Measurements from ENCODE around the gene UPF3A. TPM values are rescaled to one million over a fixed set of nuclear protein-coding genes. Genes with fewer than 3 reads are reported as not detected.
A peak's percentile ranks its signal among the peaks of the same experiment; 100 is the strongest.

Gene UPF3A
- total and polyA plus RNA-seq, 9 of the 15 experiments (the other 6 are each of a cell fraction or from before 2014, with no cell fraction given), result 15.6 to 76.5 (median 40.9) TPM

DNA sequence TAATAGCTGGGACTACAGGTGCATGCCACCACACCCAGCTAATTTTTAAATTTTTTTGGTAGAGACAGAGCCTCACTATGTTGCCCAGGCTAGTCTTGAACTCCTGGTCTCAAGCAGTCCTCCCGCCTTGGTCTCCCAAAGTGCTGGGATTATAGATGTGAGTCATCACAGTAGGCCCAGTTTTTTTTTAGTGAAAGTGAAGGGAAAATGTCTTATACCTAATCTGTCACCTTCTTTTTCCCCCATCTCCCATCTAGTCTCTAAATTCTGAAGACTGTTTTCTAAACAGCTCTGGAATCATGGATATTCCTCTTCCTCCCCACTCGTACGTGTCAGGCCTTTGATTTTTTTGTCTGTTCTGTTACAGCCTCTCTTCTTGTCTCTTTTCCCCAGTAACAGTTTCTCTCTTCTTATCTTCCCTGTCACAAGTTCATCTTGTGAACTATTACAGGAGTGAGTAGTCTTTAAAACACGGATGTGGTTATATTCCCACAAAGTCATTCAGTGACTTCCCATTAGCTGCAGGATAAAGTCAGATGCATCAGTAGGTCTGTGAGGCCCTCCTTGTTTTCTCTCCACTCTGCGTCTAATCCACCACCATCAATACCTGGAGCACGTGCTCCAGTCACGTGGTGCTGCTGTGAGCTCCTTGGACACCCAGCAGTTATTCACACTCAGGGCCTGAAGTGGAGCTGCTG, 43.8 kb upstream of the UPF3A start (continued):
- TF ChIP-seq SP2 (IDR thresholded peaks at IDR 0.05; ENCODE audit: extremely low read depth, low read depth, low read length, poor library complexity, severe bottlenecking) (no peak), OTX1 (CRISPR knock-in tag; IDR thresholded peaks at IDR 0.05) (0 out of 2 replicates have a peak, but pooled peaks have one; percentile 25), ETS1 (conservative IDR thresholded peaks at IDR 0.05; ENCODE audit: control insufficient read depth, low read depth, low read length) (no peak), NUFIP1 (IDR thresholded peaks at IDR 0.05; ENCODE audit: partially characterized antibody) (no peak), HDAC8 (tag; IDR thresholded peaks at IDR 0.05) (no peak), ESRRB (CRISPR knock-in tag; IDR thresholded peaks at IDR 0.05; ENCODE audit: borderline replicate concordance) (no peak), ZNF445 (CRISPR knock-in tag; IDR thresholded peaks at IDR 0.05; ENCODE audit: low read depth) (no peak), CTBP1 (IDR thresholded peaks at IDR 0.05; ENCODE audit: borderline replicate concordance) (peak; percentile 33; the same call in 1 of the 2 replicates), MYNN (IDR thresholded peaks at IDR 0.05) (no peak), MYNN (CRISPR knock-in tag; IDR thresholded peaks at IDR 0.05) (no peak), MXI1 (IDR thresholded peaks at IDR 0.05; ENCODE audit: low read depth, low read length) (no peak), XRCC3 (IDR thresholded peaks at IDR 0.05) (no peak), STAT5B (CRISPR knock-in tag; IDR thresholded peaks at IDR 0.05) (no peak)
- TF ChIP-seq, protein P1, sequence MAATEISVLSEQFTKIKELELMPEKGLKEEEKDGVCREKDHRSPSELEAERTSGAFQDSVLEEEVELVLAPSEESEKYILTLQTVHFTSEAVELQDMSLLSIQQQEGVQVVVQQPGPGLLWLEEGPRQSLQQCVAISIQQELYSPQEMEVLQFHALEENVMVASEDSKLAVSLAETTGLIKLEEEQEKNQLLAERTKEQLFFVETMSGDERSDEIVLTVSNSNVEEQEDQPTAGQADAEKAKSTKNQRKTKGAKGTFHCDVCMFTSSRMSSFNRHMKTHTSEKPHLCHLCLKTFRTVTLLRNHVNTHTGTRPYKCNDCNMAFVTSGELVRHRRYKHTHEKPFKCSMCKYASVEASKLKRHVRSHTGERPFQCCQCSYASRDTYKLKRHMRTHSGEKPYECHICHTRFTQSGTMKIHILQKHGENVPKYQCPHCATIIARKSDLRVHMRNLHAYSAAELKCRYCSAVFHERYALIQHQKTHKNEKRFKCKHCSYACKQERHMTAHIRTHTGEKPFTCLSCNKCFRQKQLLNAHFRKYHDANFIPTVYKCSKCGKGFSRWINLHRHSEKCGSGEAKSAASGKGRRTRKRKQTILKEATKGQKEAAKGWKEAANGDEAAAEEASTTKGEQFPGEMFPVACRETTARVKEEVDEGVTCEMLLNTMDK (IDR thresholded peaks at IDR 0.05; ENCODE audit: borderline replicate concordance, insufficient read depth, low read depth, low read length, poor library complexity, severe bottlenecking), result no peak
- TF ChIP-seq, protein P2, sequence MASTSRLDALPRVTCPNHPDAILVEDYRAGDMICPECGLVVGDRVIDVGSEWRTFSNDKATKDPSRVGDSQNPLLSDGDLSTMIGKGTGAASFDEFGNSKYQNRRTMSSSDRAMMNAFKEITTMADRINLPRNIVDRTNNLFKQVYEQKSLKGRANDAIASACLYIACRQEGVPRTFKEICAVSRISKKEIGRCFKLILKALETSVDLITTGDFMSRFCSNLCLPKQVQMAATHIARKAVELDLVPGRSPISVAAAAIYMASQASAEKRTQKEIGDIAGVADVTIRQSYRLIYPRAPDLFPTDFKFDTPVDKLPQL (IDR thresholded peaks at IDR 0.05; ENCODE audit: extremely low read depth, insufficient read length), result no peak
- TF ChIP-seq, protein P3, sequence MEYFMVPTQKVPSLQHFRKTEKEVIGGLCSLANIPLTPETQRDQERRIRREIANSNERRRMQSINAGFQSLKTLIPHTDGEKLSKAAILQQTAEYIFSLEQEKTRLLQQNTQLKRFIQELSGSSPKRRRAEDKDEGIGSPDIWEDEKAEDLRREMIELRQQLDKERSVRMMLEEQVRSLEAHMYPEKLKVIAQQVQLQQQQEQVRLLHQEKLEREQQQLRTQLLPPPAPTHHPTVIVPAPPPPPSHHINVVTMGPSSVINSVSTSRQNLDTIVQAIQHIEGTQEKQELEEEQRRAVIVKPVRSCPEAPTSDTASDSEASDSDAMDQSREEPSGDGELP (CRISPR knock-in tag; IDR thresholded peaks at IDR 0.05; ENCODE audit: borderline replicate concordance), result peak; percentile 53; the same call in 1 of the 2 replicates
- TF ChIP-seq, protein P4, sequence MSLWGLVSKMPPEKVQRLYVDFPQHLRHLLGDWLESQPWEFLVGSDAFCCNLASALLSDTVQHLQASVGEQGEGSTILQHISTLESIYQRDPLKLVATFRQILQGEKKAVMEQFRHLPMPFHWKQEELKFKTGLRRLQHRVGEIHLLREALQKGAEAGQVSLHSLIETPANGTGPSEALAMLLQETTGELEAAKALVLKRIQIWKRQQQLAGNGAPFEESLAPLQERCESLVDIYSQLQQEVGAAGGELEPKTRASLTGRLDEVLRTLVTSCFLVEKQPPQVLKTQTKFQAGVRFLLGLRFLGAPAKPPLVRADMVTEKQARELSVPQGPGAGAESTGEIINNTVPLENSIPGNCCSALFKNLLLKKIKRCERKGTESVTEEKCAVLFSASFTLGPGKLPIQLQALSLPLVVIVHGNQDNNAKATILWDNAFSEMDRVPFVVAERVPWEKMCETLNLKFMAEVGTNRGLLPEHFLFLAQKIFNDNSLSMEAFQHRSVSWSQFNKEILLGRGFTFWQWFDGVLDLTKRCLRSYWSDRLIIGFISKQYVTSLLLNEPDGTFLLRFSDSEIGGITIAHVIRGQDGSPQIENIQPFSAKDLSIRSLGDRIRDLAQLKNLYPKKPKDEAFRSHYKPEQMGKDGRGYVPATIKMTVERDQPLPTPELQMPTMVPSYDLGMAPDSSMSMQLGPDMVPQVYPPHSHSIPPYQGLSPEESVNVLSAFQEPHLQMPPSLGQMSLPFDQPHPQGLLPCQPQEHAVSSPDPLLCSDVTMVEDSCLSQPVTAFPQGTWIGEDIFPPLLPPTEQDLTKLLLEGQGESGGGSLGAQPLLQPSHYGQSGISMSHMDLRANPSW (CRISPR knock-in tag; IDR thresholded peaks at IDR 0.05), result no peak

Measured in K562 (cell line).